Measurements from ENCODE around the gene PPM1N. TPM values are rescaled to one million over a fixed set of nuclear protein-coding genes. Genes with fewer than 3 reads are reported as not detected.

Gene PPM1N
- total RNA-seq, 1 donor from 2014 or later: 1.3 TPM

- intact Hi-C loops (cut with micrococcal nuclease): loop anchor here (1.0 to 5.0 kb wide), 3 partner anchors 8 to 293 kb away; partner anchors contain the start of genes BLOC1S3, TRAPPC6A and VASP
Measured at GRCh38 chr19:45469945-45470761, 28.1 kb upstream of the PPM1N start.

GRCh38 chr19:45470762-45471081 is 27.5 kb upstream of the PPM1N start:
- intact Hi-C loops (cut with micrococcal nuclease): no loop called here

GRCh38 chr19:45471111-45471930 is 26.9 kb upstream of the PPM1N start:
- intact Hi-C loops (cut with micrococcal nuclease): no loop called here

GRCh38 chr19:45471931-45472562 is 26.2 kb upstream of the PPM1N start:
- intact Hi-C loops (cut with micrococcal nuclease): no loop called here

- intact Hi-C loops (cut with micrococcal nuclease): no loop called here
Measured at GRCh38 chr19:45472563-45473366, 25.5 kb upstream of the PPM1N start.

GRCh38 chr19:45473367-45473681 is 24.9 kb upstream of the PPM1N start:
- intact Hi-C loops (cut with micrococcal nuclease): no loop called here

GRCh38 chr19:45473682-45474605 is 24.3 kb upstream of the PPM1N start:
- intact Hi-C loops (cut with micrococcal nuclease): no loop called here

GRCh38 chr19:45474606-45475521 is 23.4 kb upstream of the PPM1N start:
- intact Hi-C loops (cut with micrococcal nuclease): no loop called here

GRCh38 chr19:45475537-45476291 is 22.5 kb upstream of the PPM1N start:
- intact Hi-C loops (cut with micrococcal nuclease): no loop called here

GRCh38 chr19:45476304-45476703 is 21.9 kb upstream of the PPM1N start:
- intact Hi-C loops (cut with micrococcal nuclease): no loop called here

- intact Hi-C loops (cut with micrococcal nuclease): no loop called here
Measured at GRCh38 chr19:45477186-45477585, 21.1 kb upstream of the PPM1N start.

GRCh38 chr19:45477713-45478453 is 20.4 kb upstream of the PPM1N start:
- intact Hi-C loops (cut with micrococcal nuclease): loop anchor here (1.0 kb wide), 5 partner anchors 9 to 108 kb away; partner anchors contain the start of gene ERCC2

GRCh38 chr19:45478454-45479238 is 19.6 kb upstream of the PPM1N start:
- intact Hi-C loops (cut with micrococcal nuclease): loop anchor here (1.0 kb wide), 5 partner anchors 9 to 108 kb away; partner anchors contain the start of gene ERCC2

GRCh38 chr19:45483033-45483432 is 15.2 kb upstream of the PPM1N start:
- intact Hi-C loops (cut with micrococcal nuclease): no loop called here

- intact Hi-C loops (cut with micrococcal nuclease): no loop called here
Measured at GRCh38 chr19:45484273-45484945, 13.8 kb upstream of the PPM1N start.
